ENCODE results near the gene TTI1. TPM values are rescaled to one million over a fixed set of nuclear protein-coding genes. Genes with fewer than 3 reads are reported as not detected.

TTI1 gene
- total and polyA plus RNA-seq, 9 donors: 9.3 to 19.7 (median 16.3) TPM

- intact Hi-C loops (cut with DNase I): no loop called here
- no peaks in the 10 kb centered on the region for H3K27me3 ChIP-seq
- H3K9me3 ChIP-seq: no peaks in the 10 kb centered on the region
- H3K4me3 ChIP-seq: no peak overlapping the region
- TF ChIP-seq CTCF (IDR thresholded peaks at IDR 0.05): no peak
- TF ChIP-seq EP300 (IDR thresholded peaks at IDR 0.05): no peak
- TF ChIP-seq POLR2A (IDR thresholded peaks at IDR 0.05): no peak
- no peak for DNase-seq
- H3K27ac ChIP-seq: no peak overlapping the region
- 89 to 93% (median 91%) methylated on average over 2 of the region's 2 CpGs for WGBS, 3 donors
- H3K36me3 ChIP-seq: no peaks in the 10 kb centered on the region
- H3K4me1 ChIP-seq (ENCODE audit: insufficient read depth): no peaks in the 10 kb centered on the region
Observed at GRCh38 chr20:38052870-38053269, 19.6 kb upstream of the TTI1 start.

GRCh38 chr20:38050686-38051085, 17.4 kb upstream of the TTI1 start:
- H3K4me3 ChIP-seq: no peak overlapping the region
- WGBS, 3 donors: 12 to 28% (median 21%) methylated on average over 1 of the region's 1 CpG
- no peak overlapping the region for H3K27ac ChIP-seq
- H3K27me3 ChIP-seq: no peaks in the 10 kb centered on the region
- no peaks in the 10 kb centered on the region for H3K4me1 ChIP-seq (ENCODE audit: insufficient read depth)
- H3K9me3 ChIP-seq: no peaks in the 10 kb centered on the region
- intact Hi-C loops (cut with DNase I): no loop called here
- TF ChIP-seq EP300 (IDR thresholded peaks at IDR 0.05) (no peak), CTCF (IDR thresholded peaks at IDR 0.05) (no peak), POLR2A (IDR thresholded peaks at IDR 0.05) (no peak)
- H3K36me3 ChIP-seq: no peaks in the 10 kb centered on the region
- DNase-seq: no peak

- Histone ChIP-seq H3K4me3 (no peak overlapping the region), H3K27ac (no peak overlapping the region), H3K9me3 (no peaks in the 10 kb centered on the region), H3K27me3 (no peaks in the 10 kb centered on the region), H3K4me1 (ENCODE audit: insufficient read depth) (no peaks in the 10 kb centered on the region), H3K36me3 (no peaks in the 10 kb centered on the region)
- intact Hi-C loops (cut with DNase I): no loop called here
- TF ChIP-seq POLR2A (IDR thresholded peaks at IDR 0.05) (no peak), CTCF (IDR thresholded peaks at IDR 0.05) (no peak), EP300 (IDR thresholded peaks at IDR 0.05) (no peak)
- WGBS, 3 donors: 45 to 56% (median 49%) methylated on average over 3 of the region's 3 CpGs
- no peak for DNase-seq
Observed at GRCh38 chr20:38049800-38050199, 16.5 kb upstream of the TTI1 start.

- H3K4me3 ChIP-seq: no peak overlapping the region
- H3K27me3 ChIP-seq: no peaks in the 10 kb centered on the region
- 28 to 42% (median 31%) methylated on average over 4 of the region's 4 CpGs for WGBS, 3 donors
- no peaks in the 10 kb centered on the region for H3K4me1 ChIP-seq (ENCODE audit: insufficient read depth)
- intact Hi-C loops (cut with DNase I): no loop called here
- no peaks in the 10 kb centered on the region for H3K36me3 ChIP-seq
- TF ChIP-seq EP300 (IDR thresholded peaks at IDR 0.05) (no peak), POLR2A (IDR thresholded peaks at IDR 0.05) (no peak), CTCF (IDR thresholded peaks at IDR 0.05) (no peak)
- no peaks in the 10 kb centered on the region for H3K9me3 ChIP-seq
- DNase-seq: no peak
- no peak overlapping the region for H3K27ac ChIP-seq
Observed at GRCh38 chr20:38046572-38046971, 13.3 kb upstream of the TTI1 start.

GRCh38 chr20:38044685-38045084, 11.4 kb upstream of the TTI1 start:
- 75 to 91% (median 88%) methylated on average over 3 of the region's 3 CpGs for WGBS, 3 donors

More at GRCh38 chr20:38044685-38045084, 11.4 kb upstream of the TTI1 start:
- no peaks in the 10 kb centered on the region for H3K27me3 ChIP-seq
- intact Hi-C loops (cut with DNase I): no loop called here
- H3K4me1 ChIP-seq (ENCODE audit: insufficient read depth): no peaks in the 10 kb centered on the region
- no peaks in the 10 kb centered on the region for H3K9me3 ChIP-seq
- TF ChIP-seq CTCF (IDR thresholded peaks at IDR 0.05) (no peak), EP300 (IDR thresholded peaks at IDR 0.05) (no peak), POLR2A (IDR thresholded peaks at IDR 0.05) (no peak)
- H3K36me3 ChIP-seq: no peaks in the 10 kb centered on the region
- H3K4me3 ChIP-seq: no peak overlapping the region
- no peak overlapping the region for H3K27ac ChIP-seq
- no peak for DNase-seq

Measured in ovary (tissue), 9 donors.